ENCODE data around the gene RNF213.

GRCh38 chr17:80218391-80218790 is 42.3 kb upstream of the RNF213 start:
- TF ChIP-seq EZH2 (IDR thresholded peaks at IDR 0.05; ENCODE audit: low read length, missing control alignments), result no peak
- TF ChIP-seq, protein P1, sequence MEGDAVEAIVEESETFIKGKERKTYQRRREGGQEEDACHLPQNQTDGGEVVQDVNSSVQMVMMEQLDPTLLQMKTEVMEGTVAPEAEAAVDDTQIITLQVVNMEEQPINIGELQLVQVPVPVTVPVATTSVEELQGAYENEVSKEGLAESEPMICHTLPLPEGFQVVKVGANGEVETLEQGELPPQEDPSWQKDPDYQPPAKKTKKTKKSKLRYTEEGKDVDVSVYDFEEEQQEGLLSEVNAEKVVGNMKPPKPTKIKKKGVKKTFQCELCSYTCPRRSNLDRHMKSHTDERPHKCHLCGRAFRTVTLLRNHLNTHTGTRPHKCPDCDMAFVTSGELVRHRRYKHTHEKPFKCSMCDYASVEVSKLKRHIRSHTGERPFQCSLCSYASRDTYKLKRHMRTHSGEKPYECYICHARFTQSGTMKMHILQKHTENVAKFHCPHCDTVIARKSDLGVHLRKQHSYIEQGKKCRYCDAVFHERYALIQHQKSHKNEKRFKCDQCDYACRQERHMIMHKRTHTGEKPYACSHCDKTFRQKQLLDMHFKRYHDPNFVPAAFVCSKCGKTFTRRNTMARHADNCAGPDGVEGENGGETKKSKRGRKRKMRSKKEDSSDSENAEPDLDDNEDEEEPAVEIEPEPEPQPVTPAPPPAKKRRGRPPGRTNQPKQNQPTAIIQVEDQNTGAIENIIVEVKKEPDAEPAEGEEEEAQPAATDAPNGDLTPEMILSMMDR (conservative IDR thresholded peaks at IDR 0.05 in 1 of 2, IDR thresholded peaks at IDR 0.05 in 1 of 2; ENCODE audit: low read depth in 1 of 2, low read length in 2 of 2), result no peak

All from fibroblast of lung (primary cell).